Smooth muscle cell (in vitro differentiated cells): Measurements from ENCODE around the gene SSC5D. TPM values are rescaled to one million over a fixed set of nuclear protein-coding genes. Genes with fewer than 3 reads are reported as not detected.

ENCODE experiments used
- DNase-seq: peaks from one replicate; lab custom pipeline; 2025; ENCODE audit not compliant: unreplicated experiment; lab: John Stamatoyannopoulos, UW
- H2AFZ ChIP-seq: fragments of 200-600 bp; sonication (generic); 2 replicates; pipeline ENCODE4 v1.6.0; 2016; ENCODE audit warnings: antibody characterized with exemption, low read depth, mild to moderate bottlenecking
- H3F3A ChIP-seq: fragments of 200-600 bp; sonication (generic); 2 replicates; pipeline ENCODE4 v1.6.0; 2017; ENCODE audit warnings: antibody characterized with exemption, low read depth
- H3K27ac ChIP-seq: fragments of 200-600 bp; sonication (generic); 2 replicates; pipeline ENCODE4 v1.5.1; 2016; ENCODE audit warnings: low read depth, mild to moderate bottlenecking
- H3K27me3 ChIP-seq: fragments of 200-600 bp; sonication (generic); 2 replicates; pipeline ENCODE4 v1.6.1; 2016; ENCODE audit warnings: low read depth, mild to moderate bottlenecking
- H3K36me3 ChIP-seq: fragments of 200-600 bp; sonication (generic); 2 replicates; pipeline ENCODE4 v1.5.1; 2016; ENCODE audit warnings: low read depth
- H3K4me1 ChIP-seq: fragments of 200-600 bp; sonication (generic); 2 replicates; pipeline ENCODE4 v1.5.1; 2016; ENCODE audit warnings: low read depth
- H3K4me2 ChIP-seq: fragments of 200-600 bp; sonication (generic); 2 replicates; pipeline ENCODE4 v1.6.0; 2016; ENCODE audit warnings: mild to moderate bottlenecking
- H3K4me3 ChIP-seq: fragments of 200-600 bp; sonication (generic); 2 replicates; pipeline ENCODE4 v1.5.1; 2016; ENCODE audit warnings: mild to moderate bottlenecking
- H3K79me2 ChIP-seq: fragments of 200-600 bp; sonication (generic); 2 replicates; pipeline ENCODE4 v1.6.0; 2016; ENCODE audit warnings: low read depth, mild to moderate bottlenecking
- H3K9ac ChIP-seq: fragments of 200-600 bp; sonication (generic); 2 replicates; pipeline ENCODE4 v1.6.0; 2016; ENCODE audit warnings: low read depth
- H3K9me3 ChIP-seq: fragments of 200-600 bp; sonication (generic); replicated peaks from 2 replicates; pipeline ENCODE4 v1.5.1; 2016; ENCODE audit warnings: low read depth
- H4K20me1 ChIP-seq: fragments of 200-600 bp; sonication (generic); 2 replicates; pipeline ENCODE4 v1.6.0; 2016; ENCODE audit warnings: low read depth
- WGBS: methylation state at CpG from one replicate; pipeline ENCODE4 v1.1.7; 2016; ENCODE audit warnings: low lambda C conversion rate; 5-methylcytosine and 5-hydroxymethylcytosine counted together
- polyA plus RNA-seq: library from polyadenylated mRNA; unstranded; fragments of >200 nt; fragmentation: Nextera tagmentation; extraction: Ambion mirVana; gene quantifications from 2 replicates; pipeline ENCODE4 v1.2.1, GENCODE V29; 2016
- total RNA-seq: library from RNA; depleted of rRNA; stranded (reverse); fragments of >200 nt; gene quantifications from 2 replicates; pipeline ENCODE4 v1.2.3, GENCODE V29; 2014
- TF ChIP-seq, protein P1 (sequence below): fragments of 200-600 bp; sonication (generic); IDR thresholded peaks from 2 replicates; pipeline ENCODE4 v1.5.1; 2017; ENCODE audit warnings: borderline replicate concordance, mild to moderate bottlenecking, antibody characterized with exemption; ENCODE audit not compliant: insufficient read depth, poor library complexity, severe bottlenecking

The SSC5D gene
- total and polyA plus RNA-seq, 2 experiments from 2014 or later = 3.8 to 11.2 TPM

- H3K4me2 ChIP-seq = no peak overlapping the region
- H3K36me3 ChIP-seq = no peaks in the 10 kb centered on the region
- H3K27ac ChIP-seq = no peak overlapping the region
- TF ChIP-seq, protein P1, sequence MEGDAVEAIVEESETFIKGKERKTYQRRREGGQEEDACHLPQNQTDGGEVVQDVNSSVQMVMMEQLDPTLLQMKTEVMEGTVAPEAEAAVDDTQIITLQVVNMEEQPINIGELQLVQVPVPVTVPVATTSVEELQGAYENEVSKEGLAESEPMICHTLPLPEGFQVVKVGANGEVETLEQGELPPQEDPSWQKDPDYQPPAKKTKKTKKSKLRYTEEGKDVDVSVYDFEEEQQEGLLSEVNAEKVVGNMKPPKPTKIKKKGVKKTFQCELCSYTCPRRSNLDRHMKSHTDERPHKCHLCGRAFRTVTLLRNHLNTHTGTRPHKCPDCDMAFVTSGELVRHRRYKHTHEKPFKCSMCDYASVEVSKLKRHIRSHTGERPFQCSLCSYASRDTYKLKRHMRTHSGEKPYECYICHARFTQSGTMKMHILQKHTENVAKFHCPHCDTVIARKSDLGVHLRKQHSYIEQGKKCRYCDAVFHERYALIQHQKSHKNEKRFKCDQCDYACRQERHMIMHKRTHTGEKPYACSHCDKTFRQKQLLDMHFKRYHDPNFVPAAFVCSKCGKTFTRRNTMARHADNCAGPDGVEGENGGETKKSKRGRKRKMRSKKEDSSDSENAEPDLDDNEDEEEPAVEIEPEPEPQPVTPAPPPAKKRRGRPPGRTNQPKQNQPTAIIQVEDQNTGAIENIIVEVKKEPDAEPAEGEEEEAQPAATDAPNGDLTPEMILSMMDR = no peak
- H3K4me1 ChIP-seq = no peaks in the 10 kb centered on the region
- no peaks in the 10 kb centered on the region for H4K20me1 ChIP-seq
- no peaks in the 10 kb centered on the region for H3F3A ChIP-seq
- 12% methylated on average over 20 of the region's 21 CpGs for WGBS
- H3K4me3 ChIP-seq = no peak overlapping the region
- peaks cover 78% of the 10 kb centered on the region for H3K27me3 ChIP-seq
- H2AFZ ChIP-seq = no peak overlapping the region
- no peaks in the 10 kb centered on the region for H3K79me2 ChIP-seq
- H3K9me3 ChIP-seq = no peaks in the 10 kb centered on the region
- H3K9ac ChIP-seq = no peak overlapping the region
- DNase-seq = no peak
Observed at GRCh38 chr19:55441319-55441691, 46.9 kb upstream of the SSC5D start.

GRCh38 chr19:55441692-55442321, 46.4 kb upstream of the SSC5D start:
- TF ChIP-seq, protein P1 = no peak
- 4% methylated on average over 33 of the region's 39 CpGs for WGBS
- Histone ChIP-seq H3K4me2 (no peak overlapping the region), H4K20me1 (no peaks in the 10 kb centered on the region), H3K4me1 (no peaks in the 10 kb centered on the region), H3F3A (no peaks in the 10 kb centered on the region), H3K27me3 (peaks cover 83% of the 10 kb centered on the region), H3K27ac (no peak overlapping the region), H3K9me3 (no peaks in the 10 kb centered on the region), H3K9ac (no peak overlapping the region), H2AFZ (no peak overlapping the region), H3K79me2 (no peaks in the 10 kb centered on the region), H3K4me3 (no peak overlapping the region), H3K36me3 (no peaks in the 10 kb centered on the region)
- DNase-seq = no peak

DNA sequence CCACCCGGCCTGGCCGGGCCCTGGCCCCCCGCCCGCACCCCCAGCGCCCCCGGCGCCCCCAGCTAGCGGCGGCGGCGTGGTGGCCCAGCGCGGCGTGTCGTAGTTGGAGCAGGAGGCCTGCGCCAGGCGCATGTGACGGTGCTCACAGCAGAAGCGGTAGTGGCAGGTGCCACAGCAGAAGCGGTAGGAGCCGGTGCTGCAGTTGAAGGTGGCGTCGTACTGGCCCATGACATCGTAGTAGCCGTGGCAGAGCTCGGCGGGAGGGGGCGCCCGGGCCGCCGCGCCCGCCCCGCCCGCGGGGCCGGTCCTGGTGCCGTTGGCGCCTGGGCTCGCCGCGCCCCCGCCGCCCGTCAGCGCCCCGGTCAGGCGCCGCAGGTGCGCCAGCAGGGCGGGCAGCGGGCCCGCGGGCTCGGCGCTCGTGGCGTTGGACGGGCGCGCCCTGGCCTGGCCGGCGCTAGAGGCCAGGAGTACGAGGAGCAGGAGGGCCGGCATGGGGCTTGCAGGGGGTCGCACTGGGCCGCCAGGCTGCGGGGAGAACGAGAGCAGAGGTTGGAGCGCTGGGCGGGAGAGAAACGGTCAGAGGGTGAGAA, 45.8 kb upstream of the SSC5D start:
- Histone ChIP-seq H3F3A (no peaks in the 10 kb centered on the region), H3K9me3 (no peaks in the 10 kb centered on the region), H3K27me3 (peaks cover 90% of the 10 kb centered on the region), H4K20me1 (no peaks in the 10 kb centered on the region), H3K4me1 (no peaks in the 10 kb centered on the region), H3K4me3 (no peak overlapping the region), H2AFZ (no peak overlapping the region), H3K27ac (no peak overlapping the region), H3K4me2 (no peak overlapping the region), H3K36me3 (no peaks in the 10 kb centered on the region), H3K9ac (no peak overlapping the region), H3K79me2 (no peaks in the 10 kb centered on the region)
- WGBS = 2% methylated on average over 49 of the region's 72 CpGs
- DNase-seq = no peak
- TF ChIP-seq, protein P1 = no peak
